ENCODE results near the gene SEMA6B.

Gene SEMA6B

DNA sequence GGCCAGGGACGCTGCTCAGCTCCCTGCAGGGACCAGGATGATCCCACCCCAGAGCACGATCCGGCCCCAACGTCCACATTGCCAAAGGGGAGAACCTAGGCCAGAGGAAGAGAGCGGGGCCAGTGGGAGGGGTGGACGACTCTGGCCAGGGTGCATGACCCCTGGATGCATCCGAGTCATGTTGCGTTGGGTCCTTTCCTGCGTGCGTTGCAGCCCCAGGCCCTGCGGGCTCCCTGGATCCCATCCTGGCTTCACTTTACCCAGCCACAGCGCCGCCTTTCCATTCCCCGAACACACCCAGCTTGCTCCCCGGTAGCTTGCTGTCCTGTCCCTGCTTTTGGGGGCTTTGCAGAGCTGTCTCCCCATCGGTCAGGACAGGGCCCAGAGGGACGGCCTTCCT, 51.7 kb downstream of the SEMA6B start:
- intact Hi-C loops (cut with DNase I; ENCODE audit: low total_unique reads), result no loop called here
- Histone ChIP-seq H3K36me3 (peaks cover 0 to 33% (median 20%) of the 10 kb centered on the region in 3 donors), H3K4me3 (no peak overlapping the region), H3K27me3 (no peaks in the 10 kb centered on the region), H3K27ac (no peak overlapping the region), H3K9me3 (no peaks in the 10 kb centered on the region), H3K4me1 (no peaks in the 10 kb centered on the region)
- TF ChIP-seq, protein P1, sequence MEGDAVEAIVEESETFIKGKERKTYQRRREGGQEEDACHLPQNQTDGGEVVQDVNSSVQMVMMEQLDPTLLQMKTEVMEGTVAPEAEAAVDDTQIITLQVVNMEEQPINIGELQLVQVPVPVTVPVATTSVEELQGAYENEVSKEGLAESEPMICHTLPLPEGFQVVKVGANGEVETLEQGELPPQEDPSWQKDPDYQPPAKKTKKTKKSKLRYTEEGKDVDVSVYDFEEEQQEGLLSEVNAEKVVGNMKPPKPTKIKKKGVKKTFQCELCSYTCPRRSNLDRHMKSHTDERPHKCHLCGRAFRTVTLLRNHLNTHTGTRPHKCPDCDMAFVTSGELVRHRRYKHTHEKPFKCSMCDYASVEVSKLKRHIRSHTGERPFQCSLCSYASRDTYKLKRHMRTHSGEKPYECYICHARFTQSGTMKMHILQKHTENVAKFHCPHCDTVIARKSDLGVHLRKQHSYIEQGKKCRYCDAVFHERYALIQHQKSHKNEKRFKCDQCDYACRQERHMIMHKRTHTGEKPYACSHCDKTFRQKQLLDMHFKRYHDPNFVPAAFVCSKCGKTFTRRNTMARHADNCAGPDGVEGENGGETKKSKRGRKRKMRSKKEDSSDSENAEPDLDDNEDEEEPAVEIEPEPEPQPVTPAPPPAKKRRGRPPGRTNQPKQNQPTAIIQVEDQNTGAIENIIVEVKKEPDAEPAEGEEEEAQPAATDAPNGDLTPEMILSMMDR (IDR thresholded peaks at IDR 0.05), result no peak
- no peak for DNase-seq

DNA sequence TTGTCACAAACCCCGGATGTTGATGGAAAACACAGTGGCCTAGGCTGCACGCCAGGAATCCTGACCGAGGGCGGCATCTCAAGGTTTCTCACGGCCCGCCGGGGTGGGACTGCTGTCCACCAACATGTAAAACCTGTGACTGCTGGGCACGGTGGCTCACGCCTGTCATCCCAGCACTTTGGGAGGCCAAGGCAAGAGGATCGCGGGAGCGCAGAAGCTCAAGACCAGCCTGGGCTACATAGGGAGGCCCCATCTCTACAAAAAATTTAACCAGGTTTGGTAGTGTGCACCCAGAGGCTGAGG, 52.4 kb downstream of the SEMA6B start:
- no peak for DNase-seq
- H3K27ac ChIP-seq, result no peak overlapping the region
- no peak overlapping the region for H3K4me3 ChIP-seq
- TF ChIP-seq, protein P1 (IDR thresholded peaks at IDR 0.05), result no peak
- peaks cover 0 to 40% (median 27%) of the 10 kb centered on the region in 3 donors for H3K36me3 ChIP-seq
- no peaks in the 10 kb centered on the region for H3K4me1 ChIP-seq
- no peaks in the 10 kb centered on the region for H3K9me3 ChIP-seq
- intact Hi-C loops (cut with DNase I; ENCODE audit: low total_unique reads), result no loop called here
- H3K27me3 ChIP-seq, result no peaks in the 10 kb centered on the region

DNA sequence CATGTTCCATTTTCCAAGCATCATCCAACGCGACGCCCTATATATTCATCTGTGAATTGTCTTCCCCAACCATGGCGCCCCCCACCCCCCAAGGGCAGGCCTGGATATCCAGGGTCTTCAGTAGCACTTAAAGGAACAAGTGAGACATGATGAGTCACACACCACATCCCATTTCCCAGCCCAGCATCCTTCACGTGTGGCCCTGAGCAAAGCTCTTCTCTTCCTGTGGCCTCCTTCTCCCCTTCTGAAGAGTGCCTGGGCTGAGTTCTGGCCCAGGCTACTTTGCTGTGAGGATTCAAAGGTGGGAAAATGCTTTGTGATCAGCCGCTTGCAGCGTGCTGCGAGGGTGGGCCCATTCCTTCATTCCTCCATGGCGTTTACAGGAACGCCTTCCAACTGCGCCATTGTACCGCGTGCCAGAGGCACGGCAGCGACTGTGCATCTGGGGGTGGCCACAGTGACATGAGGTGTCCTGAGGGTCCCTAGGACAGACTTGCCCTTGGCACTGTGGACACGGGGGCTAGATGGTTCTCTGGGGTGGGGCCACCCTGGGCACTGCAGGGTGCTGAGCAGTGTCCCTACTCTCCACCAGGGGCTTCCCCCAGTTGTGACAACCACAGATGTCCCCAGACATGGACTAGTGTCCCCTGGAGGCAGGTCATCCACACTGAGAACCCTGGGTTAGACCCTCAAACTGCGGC, 52.9 kb downstream of the SEMA6B start:
- intact Hi-C loops (cut with DNase I; ENCODE audit: low total_unique reads), result no loop called here
- Histone ChIP-seq H3K27ac (no peak overlapping the region), H3K9me3 (no peaks in the 10 kb centered on the region), H3K27me3 (no peaks in the 10 kb centered on the region), H3K36me3 (peaks cover 2 to 45% (median 32%) of the 10 kb centered on the region in 3 donors), H3K4me3 (no peak overlapping the region), H3K4me1 (no peaks in the 10 kb centered on the region)
- TF ChIP-seq, protein P1 (IDR thresholded peaks at IDR 0.05), result no peak
- DNase-seq, result no peak

DNA sequence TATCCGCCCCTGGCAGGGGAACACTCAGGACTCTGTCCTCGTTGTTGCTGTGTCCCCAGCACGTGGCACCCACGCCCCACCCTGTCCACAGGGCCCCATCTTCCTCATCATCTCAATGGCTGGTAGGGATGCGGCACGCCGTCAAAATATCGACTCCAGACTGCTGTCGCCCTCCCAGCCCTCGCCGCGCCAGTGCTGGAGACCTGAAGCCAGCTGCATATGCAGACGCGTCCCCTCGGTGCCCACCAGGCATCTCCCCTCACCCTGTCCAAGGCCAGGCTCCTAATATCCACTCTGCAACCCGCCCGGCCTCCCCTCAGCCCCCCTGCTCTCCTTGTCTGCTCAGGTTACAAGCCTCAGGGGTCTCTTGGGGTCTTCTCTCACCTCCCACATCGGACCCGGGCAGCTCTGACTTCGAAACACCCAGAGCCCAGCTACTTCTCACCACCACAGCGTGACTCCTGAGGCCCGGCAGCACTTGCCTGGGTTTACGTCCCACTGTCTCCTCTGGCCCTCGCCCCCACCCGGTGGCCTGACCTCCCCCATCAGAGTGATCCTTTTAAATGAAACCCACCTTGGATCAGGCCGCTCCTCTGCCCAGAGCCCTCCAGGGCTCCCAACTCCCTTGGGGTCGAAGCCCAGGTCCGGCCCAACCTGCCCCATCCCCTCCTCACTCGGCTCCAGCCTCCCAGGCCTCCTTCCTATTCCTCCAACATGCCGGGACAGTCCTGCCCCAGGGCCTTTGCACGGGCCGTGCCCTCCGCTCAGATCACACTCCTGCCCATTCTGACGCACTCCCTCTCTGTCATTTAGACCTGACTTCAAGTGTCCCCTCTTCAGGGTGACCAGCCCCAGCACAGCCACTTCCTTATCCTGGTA, 53.7 kb downstream of the SEMA6B start:
- no peak for DNase-seq

DNA sequence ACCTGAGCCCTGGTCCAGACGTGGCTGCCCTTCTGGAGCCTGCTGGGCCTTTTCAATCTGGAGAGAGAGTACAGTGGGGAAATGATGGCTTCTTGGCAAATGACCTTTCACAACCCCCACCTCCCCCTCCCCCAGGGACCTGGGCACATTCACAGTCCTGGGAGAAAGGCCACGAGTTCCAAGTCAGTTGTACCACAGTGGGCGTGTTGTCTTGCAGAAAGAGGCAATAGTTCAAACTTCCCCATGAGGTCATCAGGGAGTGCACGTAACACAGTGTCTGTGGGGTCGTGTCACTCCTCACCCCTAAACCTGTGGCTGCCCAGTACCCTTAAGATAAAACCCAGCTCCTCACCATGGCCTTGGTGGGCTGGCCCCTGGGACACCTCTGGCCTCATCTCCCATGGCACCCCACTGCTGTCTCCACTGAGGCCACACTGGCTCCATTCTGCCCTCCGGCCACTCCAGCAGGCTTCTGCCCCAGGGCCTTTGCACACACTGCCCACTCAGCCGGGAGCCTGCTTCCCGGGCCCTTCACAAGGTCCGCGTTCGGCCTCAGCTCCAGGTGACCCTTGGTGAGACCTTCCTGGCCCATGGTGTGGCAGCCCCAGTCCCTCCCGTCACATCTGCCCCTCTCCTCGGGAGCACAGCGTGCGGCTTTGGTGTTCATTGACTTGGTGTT, 54.5 kb downstream of the SEMA6B start:
- H3K27me3 ChIP-seq, result no peaks in the 10 kb centered on the region
- H3K36me3 ChIP-seq, result peaks cover 11 to 61% (median 48%) of the 10 kb centered on the region in 3 donors
- TF ChIP-seq, protein P1 (IDR thresholded peaks at IDR 0.05), result no peak
- DNase-seq, result no peak
- no peaks in the 10 kb centered on the region for H3K9me3 ChIP-seq
- H3K4me1 ChIP-seq, result no peaks in the 10 kb centered on the region
- no peak overlapping the region for H3K4me3 ChIP-seq
- intact Hi-C loops (cut with DNase I; ENCODE audit: low total_unique reads), result no loop called here
- no peak overlapping the region for H3K27ac ChIP-seq

More for the DNA sequence above, 53.7 kb downstream of the SEMA6B start:
- intact Hi-C loops (cut with DNase I; ENCODE audit: low total_unique reads), result no loop called here
- Histone ChIP-seq H3K9me3 (no peaks in the 10 kb centered on the region), H3K4me3 (no peak overlapping the region), H3K27ac (no peak overlapping the region), H3K4me1 (no peaks in the 10 kb centered on the region), H3K36me3 (peaks cover 10 to 53% (median 40%) of the 10 kb centered on the region in 3 donors), H3K27me3 (no peaks in the 10 kb centered on the region)
- TF ChIP-seq, protein P1 (IDR thresholded peaks at IDR 0.05), result no peak

Measured in tibial artery (tissue), 4 donors.